VCaP (cell line): ENCODE data around the gene NIFK.
"Not testable (repeated sequence)": the region's sequence is repeated elsewhere in the genome, so short reads cannot be mapped to it uniquely, and the experiment has no call there.

Source experiments
- H3K27ac ChIP-seq: fragments of 450-650 bp; 2 replicates; pipeline ENCODE4 v1.5.1; 2017
- TF ChIP-seq, protein P1 (sequence below): fragments of 450-650 bp; conservative IDR thresholded peaks from 2 replicates; pipeline ENCODE4 v1.5.1; 2017; ENCODE audit warnings: mild to moderate bottlenecking, moderate library complexity

NIFK gene

DNA sequence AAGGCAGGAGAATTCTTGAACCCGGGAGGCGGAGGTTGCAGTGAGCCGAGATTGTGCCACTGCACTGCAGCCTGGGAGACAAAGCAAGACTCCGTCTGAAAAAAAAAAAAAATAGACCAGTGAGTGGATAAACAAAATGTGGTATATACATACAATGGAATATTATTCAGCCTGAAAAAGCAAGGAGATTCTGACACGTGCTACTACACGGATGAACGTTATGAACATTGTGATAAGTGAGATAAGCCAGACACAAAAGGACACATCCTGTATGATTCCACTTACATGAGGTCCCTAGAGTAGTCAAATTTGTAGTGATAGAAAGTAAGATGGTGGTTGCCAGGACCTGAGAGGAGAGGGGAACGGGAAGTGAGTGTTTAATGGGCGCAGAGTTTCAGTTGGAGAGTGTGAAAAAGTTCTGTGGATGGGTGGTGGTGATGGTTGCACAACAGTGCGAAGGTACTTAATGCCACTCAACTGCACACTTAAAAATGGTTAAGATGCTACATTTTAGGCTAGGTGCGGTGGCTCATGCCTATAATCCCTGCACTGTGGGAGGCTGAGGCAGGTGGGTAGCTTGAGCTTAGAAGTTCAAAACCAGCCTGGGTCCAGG lies 38.3 kb downstream of the NIFK start:
- no peak overlapping the region for H3K27ac ChIP-seq
- TF ChIP-seq, protein P1, sequence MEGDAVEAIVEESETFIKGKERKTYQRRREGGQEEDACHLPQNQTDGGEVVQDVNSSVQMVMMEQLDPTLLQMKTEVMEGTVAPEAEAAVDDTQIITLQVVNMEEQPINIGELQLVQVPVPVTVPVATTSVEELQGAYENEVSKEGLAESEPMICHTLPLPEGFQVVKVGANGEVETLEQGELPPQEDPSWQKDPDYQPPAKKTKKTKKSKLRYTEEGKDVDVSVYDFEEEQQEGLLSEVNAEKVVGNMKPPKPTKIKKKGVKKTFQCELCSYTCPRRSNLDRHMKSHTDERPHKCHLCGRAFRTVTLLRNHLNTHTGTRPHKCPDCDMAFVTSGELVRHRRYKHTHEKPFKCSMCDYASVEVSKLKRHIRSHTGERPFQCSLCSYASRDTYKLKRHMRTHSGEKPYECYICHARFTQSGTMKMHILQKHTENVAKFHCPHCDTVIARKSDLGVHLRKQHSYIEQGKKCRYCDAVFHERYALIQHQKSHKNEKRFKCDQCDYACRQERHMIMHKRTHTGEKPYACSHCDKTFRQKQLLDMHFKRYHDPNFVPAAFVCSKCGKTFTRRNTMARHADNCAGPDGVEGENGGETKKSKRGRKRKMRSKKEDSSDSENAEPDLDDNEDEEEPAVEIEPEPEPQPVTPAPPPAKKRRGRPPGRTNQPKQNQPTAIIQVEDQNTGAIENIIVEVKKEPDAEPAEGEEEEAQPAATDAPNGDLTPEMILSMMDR, result no peak

DNA sequence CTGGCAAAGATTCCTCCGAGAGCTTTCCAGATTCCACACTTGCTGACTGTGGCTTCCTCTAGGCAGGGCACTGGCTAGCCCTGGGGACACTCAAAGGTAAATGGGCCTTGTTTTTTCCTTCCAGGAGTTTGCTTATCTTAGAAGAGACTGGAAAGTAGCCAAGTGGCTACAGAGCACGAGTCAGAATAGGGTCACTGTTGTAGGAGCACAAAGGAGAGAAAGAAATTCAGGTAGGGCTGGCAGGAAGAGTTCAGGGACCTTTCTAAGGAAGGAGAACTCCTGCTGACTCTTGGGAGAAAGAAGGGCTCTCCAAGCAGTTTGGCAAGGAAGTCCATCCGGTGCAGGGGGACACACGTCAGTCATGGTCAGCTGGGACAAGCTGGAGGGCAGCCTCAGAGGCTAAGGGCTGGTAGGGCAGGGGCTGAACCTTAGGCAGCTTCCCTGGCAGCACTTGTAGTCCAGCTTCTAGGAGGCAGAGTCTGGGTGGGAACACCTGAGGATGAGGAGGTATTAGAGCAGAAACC lies 39.5 kb downstream of the NIFK start:
- peak overlapping the region; percentile 74 for H3K27ac ChIP-seq
- TF ChIP-seq, protein P1, result no peak

DNA sequence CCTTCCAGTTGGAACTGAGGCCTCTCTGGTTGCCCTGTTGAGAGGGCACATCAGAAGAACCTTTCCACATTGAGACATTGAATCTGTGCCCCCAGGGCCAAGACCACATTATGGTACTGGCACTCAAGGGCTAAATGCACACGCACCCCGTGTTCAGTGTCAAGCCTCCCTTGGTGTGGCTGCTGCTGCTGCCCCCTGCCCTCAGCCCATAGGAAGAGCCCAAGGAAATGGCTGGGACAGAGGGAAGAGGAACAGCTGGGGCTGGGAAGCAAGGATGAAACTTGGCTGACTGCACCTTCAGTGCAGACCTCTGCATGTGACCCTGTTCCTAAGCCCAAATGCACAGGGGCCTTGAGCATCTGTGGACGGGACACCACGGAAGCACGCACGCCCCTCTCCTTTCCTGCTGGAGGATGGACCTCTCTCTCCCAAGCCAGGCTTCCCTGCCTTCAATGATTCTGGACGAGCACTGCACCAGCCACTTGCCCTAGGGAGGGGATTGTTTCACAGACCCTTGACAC lies 40.2 kb downstream of the NIFK start:
- peak overlapping the region; percentile 74 for H3K27ac ChIP-seq
- TF ChIP-seq, protein P1, result no peak

DNA sequence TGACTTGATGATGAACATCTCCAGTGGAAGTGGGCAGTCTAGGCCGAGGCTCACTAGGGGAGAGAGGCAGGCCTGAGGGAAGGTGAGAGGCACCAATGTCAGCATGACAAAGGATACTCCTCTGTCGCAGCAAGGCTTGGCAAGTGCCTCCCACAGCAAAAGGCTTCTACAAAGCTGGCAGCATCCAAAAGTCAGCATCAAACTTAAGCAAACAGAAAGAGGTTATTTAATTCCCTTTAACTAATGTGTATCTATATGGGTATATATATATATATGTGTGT lies 41.6 kb downstream of the NIFK start:
- TF ChIP-seq, protein P1, result no peak
- no peak overlapping the region for H3K27ac ChIP-seq

DNA sequence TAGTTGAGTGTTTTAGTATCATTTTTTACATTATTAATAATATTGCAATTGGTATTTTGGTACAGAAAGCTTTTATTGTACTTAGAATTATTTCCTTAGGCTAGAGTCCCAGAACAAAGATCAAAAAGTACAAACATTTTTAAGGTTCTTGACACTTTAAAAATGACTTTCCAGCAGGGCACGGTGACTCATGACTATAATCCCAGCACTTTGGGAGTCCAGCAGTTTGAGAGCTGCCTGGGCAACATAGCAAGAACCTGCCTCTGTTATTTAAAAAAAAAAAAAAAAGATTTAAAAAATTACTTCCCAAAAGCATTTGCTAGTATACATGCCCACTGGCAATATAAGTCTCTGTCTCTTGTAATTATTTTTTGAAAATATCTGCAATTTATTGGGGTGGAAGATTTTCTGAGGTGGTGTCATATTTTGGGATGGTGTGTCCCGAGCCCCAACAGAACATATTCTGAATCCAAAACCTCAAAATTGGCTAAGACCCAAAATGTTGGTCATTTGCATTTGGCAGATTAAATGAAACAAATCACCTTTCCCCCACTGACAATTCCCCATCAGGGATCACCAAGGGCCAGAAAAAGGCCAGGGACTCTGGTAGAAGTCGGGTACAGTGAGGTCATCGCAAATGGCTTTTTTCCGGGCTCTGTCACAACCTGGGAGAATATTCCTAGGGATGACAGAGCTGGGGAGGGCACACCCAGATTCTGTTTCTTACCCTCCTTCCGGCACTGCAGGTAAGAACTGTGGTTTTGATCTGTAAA lies 42.1 kb downstream of the NIFK start:
- H3K27ac ChIP-seq, result no peak overlapping the region
- TF ChIP-seq, protein P1, result no peak

DNA sequence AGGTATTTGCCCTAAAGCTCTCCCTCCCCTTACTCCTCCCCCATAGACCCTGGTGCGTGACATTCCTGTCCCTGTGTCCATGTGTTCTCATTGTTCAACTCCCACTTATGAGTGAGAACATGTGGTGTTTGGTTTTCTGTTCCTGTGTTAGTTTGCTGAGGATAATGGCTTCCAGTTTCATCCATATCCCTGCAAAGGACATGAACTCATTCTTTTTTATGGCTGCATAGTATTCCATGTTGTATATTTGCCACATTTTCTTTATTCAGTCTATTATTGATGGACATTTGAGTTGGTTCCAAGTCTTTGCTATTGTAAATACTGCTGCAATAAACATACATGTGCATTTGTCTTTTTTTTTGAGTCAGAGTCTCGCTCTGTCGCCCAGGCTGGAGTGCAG lies 46.1 kb downstream of the NIFK start:
- H3K27ac ChIP-seq, result not testable (repeated sequence)

DNA sequence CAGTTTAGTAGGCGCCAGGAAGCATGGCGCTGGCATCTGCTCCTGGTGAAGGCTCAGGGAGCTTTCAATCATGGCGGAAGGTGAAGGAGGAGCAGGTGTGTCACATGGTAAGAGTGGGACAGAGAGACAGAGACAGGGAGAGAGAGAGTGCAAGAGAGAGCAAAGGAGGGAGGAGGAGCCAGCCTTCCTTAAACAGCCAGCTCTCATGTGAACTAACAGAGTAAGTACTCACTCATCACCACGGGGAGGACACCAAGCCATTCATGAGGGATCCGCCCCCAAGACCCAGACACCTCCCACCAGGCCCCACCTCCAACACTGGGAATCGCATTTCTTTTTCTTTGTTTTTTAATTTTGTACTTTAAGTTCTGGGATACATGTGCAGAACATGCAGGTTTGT lies 46.6 kb downstream of the NIFK start:
- TF ChIP-seq, protein P1, result no peak
- H3K27ac ChIP-seq, result peak overlapping the region; percentile 59

DNA sequence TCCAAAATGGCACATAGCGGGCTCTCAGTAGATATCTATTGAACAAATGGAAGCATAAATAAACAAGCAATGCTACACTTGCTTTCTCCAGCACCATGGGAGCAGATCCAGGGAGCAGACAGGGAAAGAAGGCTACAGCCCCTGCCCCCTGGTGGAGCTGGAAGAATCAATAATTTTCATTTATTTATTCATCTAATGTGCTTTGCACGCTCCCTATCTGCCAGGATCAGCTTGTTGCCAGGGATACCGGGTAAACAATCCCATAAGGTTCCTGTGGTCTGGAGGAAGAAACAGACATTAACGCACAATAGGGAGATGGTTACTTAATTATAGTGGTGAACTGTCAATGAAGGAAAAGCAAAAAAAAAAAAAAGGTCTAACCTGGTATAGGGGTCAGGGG lies 47.3 kb downstream of the NIFK start:
- peak overlapping the region; percentile 59 for H3K27ac ChIP-seq
- TF ChIP-seq, protein P1, result peak; percentile 76
